ENCODE results near the gene NPY2R. TPM values are rescaled to one million over a fixed set of nuclear protein-coding genes. Genes with fewer than 3 reads are reported as not detected.

The NPY2R gene
- total and polyA plus RNA-seq, 2 donors (not counting 1 experiment from before 2014, with no cell fraction given) = not detected

DNA sequence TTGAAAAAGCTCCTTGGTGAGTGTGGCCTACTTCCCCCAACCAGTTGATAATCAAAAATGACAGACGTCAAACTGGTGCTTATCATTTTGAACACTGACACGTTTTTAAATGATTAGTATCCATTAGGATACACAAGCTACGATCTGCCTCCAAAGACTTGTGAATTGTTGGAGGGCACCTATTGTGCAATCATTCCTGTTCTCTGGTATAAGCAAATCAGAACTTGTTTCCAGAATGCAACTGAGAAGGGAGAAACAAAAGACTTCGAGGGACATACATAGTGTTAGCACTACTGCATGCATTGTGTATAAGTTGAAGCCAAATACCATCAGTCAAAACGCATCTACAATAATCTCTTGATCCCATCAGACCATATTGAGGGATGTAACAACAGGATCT, 11.6 kb downstream of the NPY2R start:
- no peak overlapping the region for H3K9ac ChIP-seq (ENCODE audit: insufficient read depth, low read length)
- no peaks in the 10 kb centered on the region for H3K27me3 ChIP-seq (ENCODE audit: control insufficient read depth, insufficient read depth, low read length)
- no peaks in the 10 kb centered on the region for H3K4me1 ChIP-seq (ENCODE audit: control insufficient read depth, extremely low read depth, insufficient read depth, low read length)
- no peaks in the 10 kb centered on the region for H4K20me1 ChIP-seq (ENCODE audit: control insufficient read depth, extremely low read depth, insufficient read depth, low read length)
- H3K4me2 ChIP-seq (ENCODE audit: extremely low read depth, insufficient read depth, low read length) = no peak overlapping the region
- TF ChIP-seq, protein P1, sequence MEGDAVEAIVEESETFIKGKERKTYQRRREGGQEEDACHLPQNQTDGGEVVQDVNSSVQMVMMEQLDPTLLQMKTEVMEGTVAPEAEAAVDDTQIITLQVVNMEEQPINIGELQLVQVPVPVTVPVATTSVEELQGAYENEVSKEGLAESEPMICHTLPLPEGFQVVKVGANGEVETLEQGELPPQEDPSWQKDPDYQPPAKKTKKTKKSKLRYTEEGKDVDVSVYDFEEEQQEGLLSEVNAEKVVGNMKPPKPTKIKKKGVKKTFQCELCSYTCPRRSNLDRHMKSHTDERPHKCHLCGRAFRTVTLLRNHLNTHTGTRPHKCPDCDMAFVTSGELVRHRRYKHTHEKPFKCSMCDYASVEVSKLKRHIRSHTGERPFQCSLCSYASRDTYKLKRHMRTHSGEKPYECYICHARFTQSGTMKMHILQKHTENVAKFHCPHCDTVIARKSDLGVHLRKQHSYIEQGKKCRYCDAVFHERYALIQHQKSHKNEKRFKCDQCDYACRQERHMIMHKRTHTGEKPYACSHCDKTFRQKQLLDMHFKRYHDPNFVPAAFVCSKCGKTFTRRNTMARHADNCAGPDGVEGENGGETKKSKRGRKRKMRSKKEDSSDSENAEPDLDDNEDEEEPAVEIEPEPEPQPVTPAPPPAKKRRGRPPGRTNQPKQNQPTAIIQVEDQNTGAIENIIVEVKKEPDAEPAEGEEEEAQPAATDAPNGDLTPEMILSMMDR (conservative IDR thresholded peaks at IDR 0.05 in 1 of 2, IDR thresholded peaks at IDR 0.05 in 1 of 2; ENCODE audit: low read depth in 1 of 2, low read length in 2 of 2) = no peak
- no peak for TF ChIP-seq EZH2 (IDR thresholded peaks at IDR 0.05; ENCODE audit: low read length, missing control alignments)
- DNase-seq (ENCODE audit: low read depth in 2 of 2) = no peak
- H2AFZ ChIP-seq (ENCODE audit: low read length) = no peak overlapping the region
- H3K79me2 ChIP-seq (ENCODE audit: control insufficient read depth, insufficient read depth, low read length) = no peaks in the 10 kb centered on the region
- no peaks in the 10 kb centered on the region for H3K36me3 ChIP-seq (ENCODE audit: control insufficient read depth, insufficient read depth, low read length)
- H3K4me3 ChIP-seq (replicated peaks in 1 of 4; ENCODE audit: control extremely low read depth in 1 of 4, insufficient read depth in 1 of 4, low read depth in 3 of 4, low read length in 4 of 4) = no peak overlapping the region
- no peaks in the 10 kb centered on the region for H3K9me3 ChIP-seq (ENCODE audit: control insufficient read depth, insufficient read depth, low read depth, low read length)
- H3K27ac ChIP-seq (ENCODE audit: insufficient read depth, low read length) = no peak overlapping the region

DNA sequence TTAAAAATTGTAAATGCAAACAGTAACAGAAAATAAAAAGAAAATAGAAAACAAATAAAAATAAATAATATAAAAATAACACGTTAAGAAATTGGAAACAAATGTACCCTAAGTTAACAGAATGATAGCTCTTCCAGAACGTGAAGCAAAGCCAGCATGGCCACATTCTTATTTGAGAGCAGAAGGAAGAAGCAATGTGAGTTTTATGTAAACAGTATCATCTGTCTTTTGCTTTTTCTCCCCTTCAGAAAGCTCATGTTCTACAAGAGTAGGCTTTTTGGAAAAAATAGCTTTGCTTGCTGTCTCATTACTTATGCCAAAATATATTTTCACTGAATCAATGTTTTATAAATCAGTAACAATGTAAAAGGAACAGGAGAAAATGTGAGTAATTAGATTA, 18.7 kb downstream of the NPY2R start:
- Histone ChIP-seq H3K9me3 (ENCODE audit: control insufficient read depth, insufficient read depth, low read depth, low read length) (no peaks in the 10 kb centered on the region), H3K27ac (ENCODE audit: insufficient read depth, low read length) (no peak overlapping the region), H3K4me1 (ENCODE audit: control insufficient read depth, extremely low read depth, insufficient read depth, low read length) (no peaks in the 10 kb centered on the region), H3K4me2 (ENCODE audit: extremely low read depth, insufficient read depth, low read length) (no peak overlapping the region), H3K36me3 (ENCODE audit: control insufficient read depth, insufficient read depth, low read length) (no peaks in the 10 kb centered on the region), H2AFZ (ENCODE audit: low read length) (no peak overlapping the region), H3K9ac (ENCODE audit: insufficient read depth, low read length) (no peak overlapping the region), H4K20me1 (ENCODE audit: control insufficient read depth, extremely low read depth, insufficient read depth, low read length) (no peaks in the 10 kb centered on the region), H3K27me3 (ENCODE audit: control insufficient read depth, insufficient read depth, low read length) (no peaks in the 10 kb centered on the region), H3K79me2 (ENCODE audit: control insufficient read depth, insufficient read depth, low read length) (no peaks in the 10 kb centered on the region), H3K4me3 (replicated peaks in 1 of 4; ENCODE audit: control extremely low read depth in 1 of 4, insufficient read depth in 1 of 4, low read depth in 3 of 4, low read length in 4 of 4) (no peak overlapping the region)
- no peak for TF ChIP-seq EZH2 (IDR thresholded peaks at IDR 0.05; ENCODE audit: low read length, missing control alignments)
- TF ChIP-seq, protein P1 (conservative IDR thresholded peaks at IDR 0.05 in 1 of 2, IDR thresholded peaks at IDR 0.05 in 1 of 2; ENCODE audit: low read depth in 1 of 2, low read length in 2 of 2) = no peak
- DNase-seq (ENCODE audit: low read depth in 2 of 2) = no peak

DNA sequence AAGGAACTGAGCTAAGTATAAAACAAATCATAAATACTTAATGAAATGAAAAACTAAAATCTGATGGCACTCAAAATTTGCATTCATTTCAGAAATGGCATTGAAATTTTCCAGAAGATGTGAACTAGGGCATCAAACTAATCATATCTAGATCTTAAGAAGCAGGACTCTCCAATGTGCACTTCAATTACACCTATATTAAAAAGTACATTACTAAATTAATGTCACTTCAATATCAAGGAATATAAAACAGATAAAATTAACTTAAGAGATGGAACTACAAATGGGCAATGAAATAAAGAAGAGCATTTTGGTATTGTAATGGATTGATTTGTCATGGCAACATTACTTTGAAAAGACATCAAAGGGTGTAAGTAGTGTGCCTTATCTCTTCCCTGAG, 20.3 kb downstream of the NPY2R start:
- H3K36me3 ChIP-seq (ENCODE audit: control insufficient read depth, insufficient read depth, low read length) = no peaks in the 10 kb centered on the region
- DNase-seq (ENCODE audit: low read depth in 2 of 2) = no peak
- no peak for TF ChIP-seq EZH2 (IDR thresholded peaks at IDR 0.05; ENCODE audit: low read length, missing control alignments)
- TF ChIP-seq, protein P1 (conservative IDR thresholded peaks at IDR 0.05 in 1 of 2, IDR thresholded peaks at IDR 0.05 in 1 of 2; ENCODE audit: low read depth in 1 of 2, low read length in 2 of 2) = no peak
- no peak overlapping the region for H2AFZ ChIP-seq (ENCODE audit: low read length)
- no peak overlapping the region for H3K4me2 ChIP-seq (ENCODE audit: extremely low read depth, insufficient read depth, low read length)
- H3K27me3 ChIP-seq (ENCODE audit: control insufficient read depth, insufficient read depth, low read length) = no peaks in the 10 kb centered on the region
- H3K4me1 ChIP-seq (ENCODE audit: control insufficient read depth, extremely low read depth, insufficient read depth, low read length) = no peaks in the 10 kb centered on the region
- no peaks in the 10 kb centered on the region for H3K9me3 ChIP-seq (ENCODE audit: control insufficient read depth, insufficient read depth, low read depth, low read length)
- H3K9ac ChIP-seq (ENCODE audit: insufficient read depth, low read length) = no peak overlapping the region
- no peaks in the 10 kb centered on the region for H4K20me1 ChIP-seq (ENCODE audit: control insufficient read depth, extremely low read depth, insufficient read depth, low read length)
- H3K27ac ChIP-seq (ENCODE audit: insufficient read depth, low read length) = no peak overlapping the region
- no peaks in the 10 kb centered on the region for H3K79me2 ChIP-seq (ENCODE audit: control insufficient read depth, insufficient read depth, low read length)
- no peak overlapping the region for H3K4me3 ChIP-seq (replicated peaks in 1 of 4; ENCODE audit: control extremely low read depth in 1 of 4, insufficient read depth in 1 of 4, low read depth in 3 of 4, low read length in 4 of 4)

Data from fibroblast of lung (primary cell).